Kidney (tissue), 14 donors: ENCODE measurements around the gene MLLT11. TPM values are rescaled to one million over a fixed set of nuclear protein-coding genes. Genes with fewer than 3 reads are reported as not detected.

Source experiments
- DNase-seq, 5 donors: peaks; one replicate each; pipeline ENCODE4 v3.0.0-alpha.2; 2013 to 2020
- FAIRE-seq: peaks from 2 replicates; lab custom pipeline; 2012; peaks lifted over from hg19 to GRCh38; lab: Jason Lieb, UNC
- H3K27ac ChIP-seq, 2 donors: one replicate each; pipeline ENCODE4 v1.7.0; 2013; ENCODE audit warnings: low read depth in 2 of 2, low read length in 2 of 2, inconsistent platforms in 1 of 2
- H3K27me3 ChIP-seq: one replicate; pipeline ENCODE4 v1.7.1; 2013; ENCODE audit warnings: low read length, inconsistent platforms; ENCODE audit not compliant: control insufficient read depth, insufficient read depth
- H3K36me3 ChIP-seq, 3 donors: one replicate each; pipeline versions ENCODE4 v1.7.0 to v1.7.1; 2013; ENCODE audit warnings: low read length in 3 of 3, control low read depth in 1 of 3, inconsistent platforms in 1 of 3; ENCODE audit not compliant: insufficient read depth in 3 of 3, control insufficient read depth in 2 of 3
- H3K4me1 ChIP-seq, 3 donors: one replicate each; pipeline versions ENCODE4 v1.7.0 to v1.7.1; 2013; ENCODE audit warnings: low read length in 3 of 3, inconsistent platforms in 1 of 3, low read depth in 1 of 3; ENCODE audit not compliant: control insufficient read depth in 2 of 3, insufficient read depth in 2 of 3
- H3K4me3 ChIP-seq, 3 donors: one replicate each; pipeline versions ENCODE4 v1.7.0 to v1.8.1; 2013; ENCODE audit warnings: low read length in 3 of 3, control low read depth in 1 of 3, inconsistent platforms in 1 of 3
- H3K9ac ChIP-seq, 3 donors: one replicate each; pipeline versions ENCODE4 v1.7.0 to v1.7.1; 2013; ENCODE audit warnings: low read length in 3 of 3, control low read depth in 1 of 3, inconsistent platforms in 1 of 3
- H3K9me3 ChIP-seq, 3 donors: one replicate each; pipeline versions ENCODE4 v1.7.0 to v1.7.1; 2013; ENCODE audit warnings: low read length in 3 of 3, control low read depth in 1 of 3, inconsistent platforms in 1 of 3; ENCODE audit not compliant: control insufficient read depth in 2 of 3, insufficient read depth in 1 of 3
- CTCF ChIP-seq: IDR thresholded peaks from 3 replicates; pipeline ENCODE4 v1.5.1; 2012; ENCODE audit warnings: mild to moderate bottlenecking, moderate library complexity, borderline replicate concordance; ENCODE audit not compliant: insufficient read depth; ENCODE audit errors: extremely low read depth
- intact Hi-C: fragments of 100-400 bp; cut with DNase I; formaldehyde crosslinking; loops from one replicate; pipeline ENCODE4 v1.11.1; 2022
- polyA plus RNA-seq: library from polyadenylated mRNA; stranded (reverse); fragments of 350-450 nt; fragmentation: Illumina TruSeq; extraction: RNeasy Lipid Tissue Mini Kit (QIAGEN cat#74804); gene quantifications from one replicate; pipeline ENCODE4 v1.2.3, GENCODE V29; 2014; ENCODE audit warnings: low read depth, low replicate concordance; ENCODE audit not compliant: insufficient read depth
- total RNA-seq: library from RNA; stranded (reverse); fragmentation: NEBNext Ultra II Directional; extraction: Animal tissue kit (Norgen Biotek cat#: 25700); gene quantifications from one replicate; pipeline ENCODE4 v1.2.1, GENCODE V29; 2021
- donor health status: control.
- donor health status: control.
- donor health status: control.
- donor health status: control.
- donor health status: control.
- donor health status: DM: yes; HTN: yes; CAD: no.
- donor health status: Normal renal cell carcinoma (clear cell type).

Gene MLLT11
- total and polyA plus RNA-seq, 2 donors from 2014 or later: 1.4 to 2.3 TPM

DNA sequence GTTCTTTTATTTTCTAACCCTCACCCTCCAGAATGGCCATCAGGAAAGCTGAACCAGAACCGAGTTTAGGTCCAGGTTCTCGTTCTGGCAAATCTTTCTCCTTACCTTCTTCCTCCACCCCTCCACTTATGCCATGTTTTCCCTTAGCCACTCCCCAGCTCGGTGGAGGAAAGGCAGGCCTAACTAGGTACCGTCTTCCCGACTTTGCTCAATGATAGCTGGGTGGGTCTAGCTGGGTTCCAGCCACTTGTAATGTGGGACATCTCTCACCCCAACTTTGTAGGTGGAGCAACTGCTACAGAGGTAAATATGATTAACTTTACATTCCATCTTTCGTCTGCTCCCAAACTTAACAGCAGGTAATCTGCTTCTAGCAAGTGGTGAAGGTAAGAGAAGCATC is 23.2 kb upstream of the MLLT11 start:
- Histone ChIP-seq H3K27ac (no peak overlapping the region), H3K4me1 (no peaks in the 10 kb centered on the region), H3K9me3 (no peaks in the 10 kb centered on the region), H3K4me3 (no peak overlapping the region), H3K9ac (no peak overlapping the region), H3K27me3 (no peaks in the 10 kb centered on the region), H3K36me3 (peaks cover 0 to 14% (median 14%) of the 10 kb centered on the region in 3 donors)
- DNase-seq (no peak), FAIRE-seq (no peak)
- intact Hi-C loops: no loop called here
- TF ChIP-seq CTCF: no peak

- Histone ChIP-seq H3K9me3 (no peaks in the 10 kb centered on the region), H3K9ac (no peak overlapping the region), H3K4me1 (no peaks in the 10 kb centered on the region), H3K36me3 (peaks cover 0 to 8% (median 5%) of the 10 kb centered on the region in 3 donors), H3K4me3 (no peak overlapping the region), H3K27ac (no peak overlapping the region), H3K27me3 (no peaks in the 10 kb centered on the region)
- TF ChIP-seq CTCF: no peak
- no peak for FAIRE-seq
- no peak for DNase-seq
- intact Hi-C loops: no loop called here
These were observed 20.7 kb upstream of the MLLT11 start for GRCh38 chr1:151039521-151039920.

DNA sequence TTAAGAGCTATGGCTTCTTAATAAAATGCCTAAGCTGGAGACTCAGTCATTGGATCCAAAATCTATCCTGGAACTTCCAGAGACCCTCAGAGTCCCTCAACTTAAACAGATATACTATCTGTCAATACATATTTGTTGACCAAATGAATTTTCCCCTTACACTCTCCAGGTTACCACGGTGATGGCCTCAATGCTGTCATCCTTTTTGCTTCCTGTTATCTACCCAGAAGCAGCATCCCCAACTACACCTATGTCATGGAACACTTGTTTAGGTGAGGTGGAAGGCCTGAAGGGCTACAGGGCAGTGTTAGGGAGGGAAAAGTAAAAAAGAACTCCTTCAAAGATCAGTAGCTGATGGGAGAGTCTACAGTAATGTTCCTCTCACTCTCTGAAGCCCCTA is 17.0 kb upstream of the MLLT11 start:
- no peaks in the 10 kb centered on the region for H3K27me3 ChIP-seq
- H3K9ac ChIP-seq: no peak overlapping the region
- no peak for TF ChIP-seq CTCF
- H3K36me3 ChIP-seq: no peaks in the 10 kb centered on the region
- intact Hi-C loops: no loop called here
- no peak overlapping the region for H3K4me3 ChIP-seq
- H3K27ac ChIP-seq: no peak overlapping the region
- peaks cover 0 to 3% (median 2%) of the 10 kb centered on the region in 3 donors for H3K4me1 ChIP-seq
- DNase-seq: no peak
- no peak for FAIRE-seq
- no peaks in the 10 kb centered on the region for H3K9me3 ChIP-seq

- peak within 1 kb of the TSS; percentile 82 to 94 for H3K27ac ChIP-seq
- peak within 1 kb of the TSS; percentile 17 to 88 (median 86) for H3K9ac ChIP-seq
- peaks cover 0 to 8% (median 4%) of the 10 kb centered on the region in 3 donors for H3K36me3 ChIP-seq
- H3K27me3 ChIP-seq: no peaks in the 10 kb centered on the region
- no peak for FAIRE-seq
- intact Hi-C loops: no loop called here
- H3K4me3 ChIP-seq: peak within 1 kb of the TSS; percentile 70 to 94 (median 89)
- peak; percentile 83 to 94 (median 90) for DNase-seq
- no peaks in the 10 kb centered on the region for H3K9me3 ChIP-seq
- H3K4me1 ChIP-seq: peaks cover 0 to 5% (median 3%) of the 10 kb centered on the region in 3 donors
- no peak for TF ChIP-seq CTCF
These were observed 12.6 kb upstream of the MLLT11 start, which contains the start of gene C1orf56 for GRCh38 chr1:151047591-151047924. TSS of gene C1orf56 (plus strand) at chr1:151047751. CDS start at chr1:151047848, 97 bp downstream.
